CD4-positive, CD25-positive, alpha-beta regulatory T cell (primary cell): ENCODE measurements around the gene DLX1. TPM values are rescaled to one million over a fixed set of nuclear protein-coding genes. Genes with fewer than 3 reads are reported as not detected.
A peak's percentile ranks its signal among the peaks of the same experiment; 100 is the strongest.

Experiments
- ATAC-seq, 2 donors: fragments of 150-1000 bp; cut with Tn5 transposase; one replicate each; pipeline ENCODE4 v1.10.0; 2021; ENCODE audit warnings: low read depth in 2 of 2, moderate number of reproducible peaks in 2 of 2, moderate library complexity in 1 of 2
- DNase-seq, 3 donors: peaks; one replicate each; pipeline versions ENCODE4 v3.0.0 to v3.0.0-alpha.2; 2012 to 2022; ENCODE audit warnings: mixed read lengths in 1 of 3
- H3K27ac ChIP-seq: one replicate; pipeline ENCODE4 v1.7.0; 2013; ENCODE audit warnings: mild to moderate bottlenecking, low read length; ENCODE audit not compliant: insufficient read depth, poor library complexity, severe bottlenecking
- H3K27me3 ChIP-seq: one replicate; pipeline ENCODE4 v1.7.0; 2013; ENCODE audit warnings: low read length; ENCODE audit not compliant: control insufficient read depth, insufficient read depth
- H3K36me3 ChIP-seq: one replicate; pipeline ENCODE4 v1.7.0; 2013; ENCODE audit warnings: mild to moderate bottlenecking, low read length, moderate library complexity; ENCODE audit not compliant: control insufficient read depth, insufficient read depth
- H3K4me1 ChIP-seq: 2 replicates; pipeline ENCODE4 v1.7.0; 2013; ENCODE audit warnings: mild to moderate bottlenecking, low read length; ENCODE audit not compliant: insufficient read depth, control insufficient read depth, poor library complexity, severe bottlenecking
- H3K4me3 ChIP-seq: one replicate; pipeline ENCODE4 v1.7.0; 2013; ENCODE audit warnings: low read depth, mild to moderate bottlenecking, low read length, moderate library complexity
- H3K9me3 ChIP-seq, 2 experiments: 1 replicate in 1 of 2; 2 replicates in 1 of 2; pipeline ENCODE4 v1.7.0; 2013; ENCODE audit warnings: low read length in 2 of 2, mild to moderate bottlenecking in 1 of 2, moderate library complexity in 1 of 2; ENCODE audit not compliant: control insufficient read depth in 2 of 2
- H3K27ac Mint-ChIP-seq, 3 donors: one replicate each; pipeline ENCODE4 v1.8.0; 2020 to 2022; ENCODE audit warnings: mild to moderate bottlenecking in 3 of 3, mixed read lengths in 3 of 3, moderate library complexity in 2 of 3
- H3K27me3 Mint-ChIP-seq: one replicate; pipeline ENCODE4 v1.8.0; 2022; ENCODE audit warnings: mild to moderate bottlenecking, mixed read lengths
- H3K36me3 Mint-ChIP-seq: one replicate; pipeline ENCODE4 v1.8.0; 2020; ENCODE audit warnings: mixed read lengths
- H3K4me1 Mint-ChIP-seq, 4 donors: one replicate each; pipeline ENCODE4 v1.8.0; 2020 to 2022; ENCODE audit warnings: mixed read lengths in 4 of 4, mild to moderate bottlenecking in 1 of 4
- H3K4me3 Mint-ChIP-seq, 4 donors: one replicate each; pipeline ENCODE4 v1.8.0; 2020 to 2022; ENCODE audit warnings: mild to moderate bottlenecking in 4 of 4, mixed read lengths in 4 of 4, moderate library complexity in 3 of 4
- H3K9me3 Mint-ChIP-seq, 7 donors: one replicate each; pipeline ENCODE4 v1.8.0; 2020 to 2022; ENCODE audit warnings: mixed read lengths in 7 of 7, mild to moderate bottlenecking in 3 of 7, moderate library complexity in 2 of 7
- polyA plus RNA-seq, 4 donors: library from polyadenylated mRNA; unstranded; fragments of 300-500 nt; fragmentation: Illumina TruSeq; gene quantifications; one replicate each; pipeline ENCODE4 v1.2.3, GENCODE V29; 2021
- total RNA-seq: library from RNA; stranded (reverse); gene quantifications from one replicate; pipeline ENCODE4 v1.2.3, GENCODE V29; 2022

Gene DLX1
- total and polyA plus RNA-seq, 5 donors from 2014 or later: not detected

DNA sequence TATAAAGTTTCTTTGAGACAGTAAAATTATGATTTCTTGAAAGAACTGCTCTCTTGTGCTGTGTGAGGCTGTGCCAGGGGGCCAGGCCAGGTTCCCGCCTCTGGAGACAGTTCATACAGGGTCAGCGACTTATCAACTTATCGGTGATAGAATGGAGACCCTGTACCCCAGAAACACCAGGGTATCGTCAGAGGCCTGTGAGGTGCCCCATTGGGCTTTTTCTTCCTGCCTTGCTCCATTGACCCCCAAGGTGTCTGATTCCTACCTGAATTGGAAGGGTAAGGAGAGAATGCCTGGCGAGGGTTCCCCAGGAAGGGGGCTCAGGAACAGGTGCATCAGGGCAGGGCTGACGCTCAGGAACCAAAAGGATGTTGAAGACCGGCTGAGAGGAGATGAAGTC lies 4.3 kb downstream of the DLX1 start:
- ATAC-seq: no peak
- peaks cover 3 to 16% of the 10 kb centered on the region in 2 experiments for H3K9me3 ChIP-seq
- H3K36me3 ChIP-seq: no peaks in the 10 kb centered on the region
- H3K4me1 ChIP-seq: peaks cover 45% of the 10 kb centered on the region
- no peak for DNase-seq
- no peak overlapping the region for H3K27ac Mint-ChIP-seq
- H3K4me3 Mint-ChIP-seq: peak overlapping the region in 2 of 4 donors; percentile 41 to 74
- H3K27ac ChIP-seq: no peak overlapping the region
- H3K36me3 Mint-ChIP-seq: peaks cover 3% of the 10 kb centered on the region
- peaks cover 19 to 61% (median 39%) of the 10 kb centered on the region in 4 donors for H3K4me1 Mint-ChIP-seq
- no peak overlapping the region for H3K4me3 ChIP-seq
- peaks cover 97% of the 10 kb centered on the region for H3K27me3 Mint-ChIP-seq
- peaks cover 71% of the 10 kb centered on the region for H3K27me3 ChIP-seq
- peaks cover 0 to 19% (median 6%) of the 10 kb centered on the region in 7 donors for H3K9me3 Mint-ChIP-seq

DNA sequence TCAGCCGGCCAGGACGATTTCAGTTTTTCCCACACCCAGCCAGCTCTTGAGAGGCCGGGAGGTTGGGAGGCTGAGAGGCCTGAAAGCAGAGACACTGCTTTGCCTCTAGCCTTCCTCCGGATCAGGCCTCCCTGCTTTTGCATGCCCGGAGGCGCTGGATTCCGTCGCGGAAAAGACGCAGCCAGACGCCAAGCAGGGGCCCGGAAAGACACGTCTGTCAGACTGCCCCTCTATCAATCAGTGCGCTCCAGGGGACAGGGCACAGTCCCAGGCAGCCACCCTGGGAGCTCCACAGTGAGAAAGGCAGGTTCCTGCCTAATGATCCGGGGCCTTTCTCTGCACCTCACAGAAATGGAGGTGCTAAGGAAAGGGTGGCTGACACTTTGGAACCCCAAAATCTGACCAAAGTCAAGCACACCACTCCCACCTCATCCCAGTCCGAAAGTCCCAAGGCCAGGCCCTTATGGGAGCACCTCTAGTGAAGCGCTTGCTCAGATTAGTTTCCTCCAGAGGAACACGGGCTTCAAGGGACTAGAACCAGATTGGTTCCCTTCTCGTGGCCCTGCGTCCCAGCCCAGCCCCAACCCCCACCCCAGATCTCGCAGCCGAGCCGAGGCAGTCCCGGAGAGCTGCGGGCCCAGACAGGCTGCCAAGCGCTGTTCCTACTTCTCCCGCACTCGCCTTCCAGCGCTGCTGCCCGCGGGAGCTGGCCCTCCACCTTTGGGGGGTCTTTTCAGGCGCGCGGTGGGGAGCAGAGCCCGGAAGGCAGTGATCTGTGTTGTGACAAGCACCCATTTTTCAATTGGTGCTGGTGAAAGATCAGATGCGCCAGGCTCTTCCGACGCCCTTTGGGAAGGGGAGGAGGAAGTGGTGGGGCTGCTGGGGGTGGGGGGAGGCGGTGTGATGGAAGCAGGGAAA lies 5.0 kb downstream of the DLX1 start:
- ATAC-seq: no peak
- Mint-ChIP-seq H3K9me3 (peaks cover 0 to 19% (median 4%) of the 10 kb centered on the region in 7 donors), H3K4me1 (peaks cover 19 to 61% (median 36%) of the 10 kb centered on the region in 4 donors), H3K36me3 (peaks cover 3% of the 10 kb centered on the region), H3K4me3 (peak overlapping the region in 3 of 4 donors; percentile 41 to 78 (median 74)), H3K27ac (no peak overlapping the region), H3K27me3 (peaks cover 93% of the 10 kb centered on the region)
- peaks cover 3 to 16% of the 10 kb centered on the region in 2 experiments for H3K9me3 ChIP-seq
- H3K36me3 ChIP-seq: no peaks in the 10 kb centered on the region
- DNase-seq: peak in 1 of 3 donors; percentile 23
- peaks cover 70% of the 10 kb centered on the region for H3K27me3 ChIP-seq
- no peak overlapping the region for H3K4me3 ChIP-seq
- H3K4me1 ChIP-seq: peaks cover 45% of the 10 kb centered on the region
- no peak overlapping the region for H3K27ac ChIP-seq

DNA sequence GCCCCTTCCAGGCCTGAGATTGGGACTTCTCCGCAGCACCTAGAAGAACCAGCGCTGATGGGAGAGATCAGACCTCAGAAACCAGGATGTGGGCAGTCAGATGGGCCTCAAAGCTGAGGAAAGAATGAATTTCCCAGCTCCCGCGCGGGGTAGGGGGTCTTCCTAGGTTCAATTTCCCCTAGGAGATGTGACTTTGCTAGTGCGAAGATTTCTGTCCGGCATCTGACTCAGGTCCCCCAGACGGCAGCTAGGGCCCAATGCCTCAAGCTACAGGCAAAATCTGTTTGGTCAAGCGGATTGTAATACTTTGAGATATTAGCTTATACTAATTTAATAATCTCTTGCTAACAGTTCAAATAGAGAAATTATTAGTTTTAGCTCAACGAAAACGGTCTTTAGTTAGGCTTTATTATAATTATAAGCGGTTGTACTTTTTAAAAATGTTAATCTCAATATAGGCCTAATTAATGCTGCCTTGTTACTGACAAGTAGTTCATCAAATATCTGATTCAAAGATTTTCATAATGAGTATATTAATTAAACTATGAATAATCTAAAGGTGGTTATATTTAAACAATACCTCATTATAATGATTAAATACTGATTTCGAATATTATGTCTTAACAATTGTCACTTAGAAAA lies 5.8 kb downstream of the DLX1 start:
- H3K27ac ChIP-seq: no peak overlapping the region
- H3K4me1 Mint-ChIP-seq: peaks cover 19 to 61% (median 37%) of the 10 kb centered on the region in 4 donors
- DNase-seq (peak in 1 of 3 donors; percentile 16), ATAC-seq (no peak)
- H3K9me3 ChIP-seq: peaks cover 3 to 16% of the 10 kb centered on the region in 2 experiments
- H3K36me3 Mint-ChIP-seq: peaks cover 3% of the 10 kb centered on the region
- peaks cover 45% of the 10 kb centered on the region for H3K4me1 ChIP-seq
- H3K27ac Mint-ChIP-seq: no peak overlapping the region
- H3K27me3 ChIP-seq: peaks cover 68% of the 10 kb centered on the region
- no peak overlapping the region for H3K4me3 ChIP-seq
- no peaks in the 10 kb centered on the region for H3K36me3 ChIP-seq
- H3K27me3 Mint-ChIP-seq: peaks cover 93% of the 10 kb centered on the region
- peaks cover 0 to 22% (median 0%) of the 10 kb centered on the region in 7 donors for H3K9me3 Mint-ChIP-seq
- H3K4me3 Mint-ChIP-seq: peak overlapping the region in 1 of 4 donors; percentile 41

DNA sequence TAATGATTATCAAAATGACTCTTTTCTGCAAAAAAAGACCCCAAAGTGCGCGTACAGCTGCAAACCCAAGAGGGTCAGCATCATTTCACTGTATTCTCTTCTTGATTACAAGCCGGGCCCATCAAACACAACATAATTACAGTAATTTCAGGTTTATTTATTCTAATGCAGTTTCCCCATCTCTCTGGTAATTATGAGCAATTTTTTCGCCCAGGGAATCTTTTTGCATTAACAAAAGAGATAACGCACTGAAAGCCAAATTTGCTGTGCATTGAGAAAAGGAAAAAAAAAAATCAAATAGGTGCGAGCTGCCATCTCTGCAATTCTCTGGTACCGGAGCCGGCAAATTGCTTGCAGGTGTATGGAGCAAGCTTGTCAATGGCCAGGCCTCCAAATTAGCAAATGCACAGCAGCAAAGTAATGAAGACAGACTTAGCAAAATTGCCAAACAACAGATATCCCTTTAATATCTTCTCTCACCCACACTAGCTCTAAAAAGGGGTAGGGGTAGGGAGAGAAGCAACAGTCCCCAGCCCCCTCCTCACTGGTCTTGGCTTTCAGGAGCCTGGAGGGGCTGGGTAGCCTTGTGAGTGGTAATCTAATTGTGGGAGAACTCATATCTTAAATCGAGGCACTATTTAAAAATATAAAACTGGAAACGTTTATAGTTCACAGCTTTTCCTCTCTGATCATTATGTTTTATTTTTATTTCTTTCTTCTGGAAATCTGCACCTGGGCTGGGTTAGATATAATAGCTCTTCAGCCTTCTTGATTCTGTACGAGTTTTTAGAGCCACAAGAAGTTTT lies 6.7 kb downstream of the DLX1 start:
- Histone ChIP-seq H3K4me3 (no peak overlapping the region), H3K36me3 (no peaks in the 10 kb centered on the region), H3K9me3 (peaks cover 3 to 16% of the 10 kb centered on the region in 2 experiments), H3K27me3 (peaks cover 64% of the 10 kb centered on the region), H3K4me1 (peaks cover 45% of the 10 kb centered on the region), H3K27ac (no peak overlapping the region)
- H3K9me3 Mint-ChIP-seq: peaks cover 0 to 23% (median 0%) of the 10 kb centered on the region in 7 donors
- H3K27me3 Mint-ChIP-seq: peaks cover 93% of the 10 kb centered on the region
- H3K36me3 Mint-ChIP-seq: peaks cover 3% of the 10 kb centered on the region
- DNase-seq (no peak), ATAC-seq (no peak)
- no peak overlapping the region for H3K27ac Mint-ChIP-seq
- H3K4me3 Mint-ChIP-seq: peak overlapping the region in 2 of 4 donors; percentile 38 to 41
- peaks cover 15 to 59% (median 36%) of the 10 kb centered on the region in 4 donors for H3K4me1 Mint-ChIP-seq

DNA sequence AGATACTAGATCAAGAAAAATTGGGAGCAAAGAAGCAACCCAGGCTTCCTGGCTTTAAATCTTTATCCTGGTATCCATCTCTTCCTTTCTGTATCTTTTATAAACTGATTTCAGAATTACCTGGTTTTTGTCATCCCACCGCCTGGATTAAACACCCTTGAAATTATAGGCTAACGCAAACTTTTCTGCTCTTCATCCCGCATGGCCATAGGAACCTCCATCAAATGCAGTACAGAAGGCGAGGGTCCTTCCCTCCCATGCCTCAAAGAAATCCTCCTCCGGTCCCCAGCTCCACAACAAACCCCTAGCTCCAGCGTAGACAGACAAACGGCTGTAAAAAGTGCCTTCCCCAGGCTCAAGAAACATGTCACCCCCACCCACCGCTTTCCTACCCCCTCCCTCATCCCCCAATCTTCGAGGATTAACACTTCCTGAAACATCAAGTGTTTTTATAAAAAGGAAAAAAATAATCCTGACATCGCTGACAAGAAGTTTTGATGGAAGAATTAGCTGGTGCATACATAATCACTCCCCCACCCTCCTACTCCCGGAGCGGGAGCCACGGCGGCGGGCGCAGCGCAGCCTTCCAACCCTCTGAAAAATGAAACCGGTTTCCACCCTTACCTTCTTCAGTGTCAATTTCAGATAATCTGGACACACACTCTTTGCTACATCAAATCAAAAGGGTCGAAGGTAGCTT lies 7.6 kb downstream of the DLX1 start:
- Histone ChIP-seq H3K4me3 (no peak overlapping the region), H3K4me1 (peaks cover 45% of the 10 kb centered on the region), H3K9me3 (peaks cover 3 to 16% of the 10 kb centered on the region in 2 experiments), H3K36me3 (no peaks in the 10 kb centered on the region), H3K27ac (no peak overlapping the region), H3K27me3 (peaks cover 64% of the 10 kb centered on the region)
- H3K9me3 Mint-ChIP-seq: peaks cover 0 to 18% (median 0%) of the 10 kb centered on the region in 7 donors
- H3K4me1 Mint-ChIP-seq: peaks cover 15 to 51% (median 33%) of the 10 kb centered on the region in 4 donors
- DNase-seq (no peak), ATAC-seq (no peak)
- H3K27me3 Mint-ChIP-seq: peaks cover 93% of the 10 kb centered on the region
- H3K4me3 Mint-ChIP-seq: peak overlapping the region in 3 of 4 donors; percentile 58 to 73 (median 68)
- H3K27ac Mint-ChIP-seq: peak overlapping the region in 1 of 3 donors; percentile 90
- H3K36me3 Mint-ChIP-seq: peaks cover 3% of the 10 kb centered on the region

DNA sequence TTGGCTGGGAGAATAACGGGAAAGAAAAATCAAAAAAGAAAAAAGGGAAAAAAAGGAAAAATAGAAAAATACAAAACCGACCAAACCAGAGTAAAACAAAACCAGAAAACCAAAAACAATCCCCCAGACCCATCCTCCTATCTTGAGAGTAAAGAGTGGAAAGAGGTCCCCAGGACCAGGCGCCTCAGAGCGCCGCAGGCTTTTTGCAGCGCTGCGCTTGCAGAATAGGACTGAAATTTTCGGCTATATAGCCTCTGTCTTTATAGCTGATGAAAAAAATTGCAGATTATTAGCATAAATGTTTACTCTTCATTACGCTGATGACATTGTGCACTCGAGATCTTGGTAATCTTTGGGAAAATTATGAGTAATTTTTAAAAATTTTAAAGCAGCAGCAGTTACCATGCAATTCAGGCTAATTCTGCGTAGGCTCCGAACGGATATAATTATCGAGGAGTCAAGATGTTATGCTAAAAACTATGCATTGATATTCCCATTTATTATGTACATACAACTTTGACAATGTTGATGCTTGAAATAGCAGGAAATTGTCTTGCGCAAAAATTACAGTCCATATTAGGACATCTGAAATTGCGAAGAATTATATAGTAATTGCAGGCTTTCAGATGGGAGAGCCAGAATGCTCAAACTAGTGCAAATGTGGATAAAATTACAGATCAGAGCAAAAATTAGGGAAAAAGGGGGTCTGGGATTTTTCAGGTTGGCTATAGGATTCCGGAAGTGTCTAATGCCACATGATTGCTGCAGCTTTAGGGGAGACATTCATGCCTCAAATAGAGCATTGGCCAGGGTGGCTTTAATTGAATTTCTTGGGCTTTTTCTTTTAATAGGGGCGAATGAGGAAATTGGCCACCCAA lies 8.3 kb downstream of the DLX1 start:
- peak in 1 of 3 donors; percentile 15 for DNase-seq
- peaks cover 66% of the 10 kb centered on the region for H3K27me3 ChIP-seq
- Mint-ChIP-seq H3K4me1 (peaks cover 11 to 49% (median 28%) of the 10 kb centered on the region in 4 donors), H3K4me3 (peak overlapping the region; percentile 17 to 73 (median 50)), H3K36me3 (peaks cover 3% of the 10 kb centered on the region), H3K9me3 (peaks cover 0 to 13% (median 0%) of the 10 kb centered on the region in 7 donors), H3K27me3 (peaks cover 91% of the 10 kb centered on the region), H3K27ac (peak overlapping the region in 1 of 3 donors; percentile 90)
- ATAC-seq: no peak
- H3K9me3 ChIP-seq: peaks cover 3 to 12% of the 10 kb centered on the region in 2 experiments
- H3K36me3 ChIP-seq: no peaks in the 10 kb centered on the region
- H3K27ac ChIP-seq: no peak overlapping the region
- H3K4me1 ChIP-seq: peaks cover 47% of the 10 kb centered on the region
- H3K4me3 ChIP-seq: no peak overlapping the region
